ENCODE measurements around the gene PHLPP1. TPM values are rescaled to one million over a fixed set of nuclear protein-coding genes. Genes with fewer than 3 reads are reported as not detected.

The PHLPP1 gene
- total RNA-seq, 2 experiments from 2014 or later = 9.0 to 12.4 TPM

DNA sequence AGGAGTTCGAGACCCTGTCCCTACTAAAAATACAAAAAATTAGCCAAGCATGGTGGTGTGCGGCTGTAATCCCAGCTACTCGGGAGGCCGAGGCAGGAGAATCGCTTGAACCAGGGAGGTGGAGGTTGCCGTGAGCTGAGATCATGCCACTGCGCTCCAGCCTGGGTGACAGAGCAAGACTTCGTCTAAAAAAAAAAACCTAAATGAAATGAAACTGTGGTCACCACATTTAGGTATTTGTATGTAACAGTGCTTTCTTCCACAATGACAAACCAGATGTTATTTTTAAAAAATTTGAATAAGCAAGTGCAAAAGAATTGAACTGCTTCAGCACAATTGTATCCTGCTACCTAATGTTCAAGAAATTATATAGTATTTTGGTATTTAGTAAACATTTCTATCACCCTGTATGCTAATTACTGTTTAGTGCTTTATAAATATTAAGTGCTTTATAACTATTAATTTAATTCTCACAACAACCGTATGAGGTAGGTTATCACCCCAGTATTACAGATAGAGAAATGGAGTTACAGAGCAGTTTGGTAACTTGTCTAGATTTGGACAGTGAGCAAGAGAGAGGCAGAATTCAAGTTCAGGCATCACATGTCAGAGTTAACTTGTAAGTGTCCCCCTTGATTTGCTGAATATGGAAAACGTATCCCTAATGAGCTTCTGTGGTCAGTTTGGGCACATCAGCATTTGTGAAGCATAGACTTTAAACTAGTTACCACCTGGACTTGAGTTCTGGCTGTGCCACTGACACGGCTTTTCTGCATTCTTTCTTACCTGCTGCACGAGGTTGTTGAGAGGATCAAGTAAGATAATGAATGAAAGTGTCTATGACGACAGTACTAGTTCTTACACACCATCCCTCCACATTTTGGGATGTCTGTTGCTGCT is 14.4 kb downstream of the PHLPP1 start:
- H3K36me3 ChIP-seq (ENCODE audit: insufficient read depth, low read length) = no peaks in the 10 kb centered on the region
- no TSS peak for BruUV-seq (replicated peaks)
- POLR2A ChIA-PET = interaction anchor here (0.7 to 1.1 kb wide), 2 partner anchors 10 to 126 kb away, joined by 3 to 5 read pairs; no protein-coding TSS in a partner anchor
- H3K79me2 ChIP-seq (ENCODE audit: insufficient read depth, low read depth, low read length) = peaks cover 26% of the 10 kb centered on the region; the same call in 1 of the 2 replicates
- H3K27ac ChIP-seq (ENCODE audit: low read depth, low read length, poor library complexity, severe bottlenecking) = no peak overlapping the region
- no peak overlapping the region; the same call in 1 of the 2 replicates for H2AFZ ChIP-seq (ENCODE audit: low read length)
- no peaks in the 10 kb centered on the region for H3K9me2 ChIP-seq (ENCODE audit: insufficient read depth, low read length)
- H3K9me3 ChIP-seq (ENCODE audit: low read length) = no peaks in the 10 kb centered on the region
- CTCF ChIA-PET (ENCODE audit: unreplicated experiment) = no interaction called here
- intact Hi-C loops (cut with micrococcal nuclease; ENCODE audit: unreplicated experiment) = no loop called here
- H3K4me1 ChIP-seq (ENCODE audit: insufficient read depth, low read length, poor library complexity, severe bottlenecking) = peaks cover 43% of the 10 kb centered on the region
- H3K4me3 ChIP-seq (ENCODE audit: low read depth, low read length, poor library complexity, severe bottlenecking) = peak overlapping the region; percentile 51
- no peaks in the 10 kb centered on the region for H4K20me1 ChIP-seq (ENCODE audit: insufficient read depth, low read length)
- no peak for DNase-seq (ENCODE audit: low spot score)
- peak overlapping the region; percentile 83 for H3K4me2 ChIP-seq (ENCODE audit: low read length)
- no peak for TF ChIP-seq EZH2phosphoT487 (IDR thresholded peaks at IDR 0.05; ENCODE audit: borderline replicate concordance, low read depth, low read length)
- TF ChIP-seq, protein P1, sequence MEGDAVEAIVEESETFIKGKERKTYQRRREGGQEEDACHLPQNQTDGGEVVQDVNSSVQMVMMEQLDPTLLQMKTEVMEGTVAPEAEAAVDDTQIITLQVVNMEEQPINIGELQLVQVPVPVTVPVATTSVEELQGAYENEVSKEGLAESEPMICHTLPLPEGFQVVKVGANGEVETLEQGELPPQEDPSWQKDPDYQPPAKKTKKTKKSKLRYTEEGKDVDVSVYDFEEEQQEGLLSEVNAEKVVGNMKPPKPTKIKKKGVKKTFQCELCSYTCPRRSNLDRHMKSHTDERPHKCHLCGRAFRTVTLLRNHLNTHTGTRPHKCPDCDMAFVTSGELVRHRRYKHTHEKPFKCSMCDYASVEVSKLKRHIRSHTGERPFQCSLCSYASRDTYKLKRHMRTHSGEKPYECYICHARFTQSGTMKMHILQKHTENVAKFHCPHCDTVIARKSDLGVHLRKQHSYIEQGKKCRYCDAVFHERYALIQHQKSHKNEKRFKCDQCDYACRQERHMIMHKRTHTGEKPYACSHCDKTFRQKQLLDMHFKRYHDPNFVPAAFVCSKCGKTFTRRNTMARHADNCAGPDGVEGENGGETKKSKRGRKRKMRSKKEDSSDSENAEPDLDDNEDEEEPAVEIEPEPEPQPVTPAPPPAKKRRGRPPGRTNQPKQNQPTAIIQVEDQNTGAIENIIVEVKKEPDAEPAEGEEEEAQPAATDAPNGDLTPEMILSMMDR (conservative IDR thresholded peaks at IDR 0.05; ENCODE audit: low read length) = no peak

DNA sequence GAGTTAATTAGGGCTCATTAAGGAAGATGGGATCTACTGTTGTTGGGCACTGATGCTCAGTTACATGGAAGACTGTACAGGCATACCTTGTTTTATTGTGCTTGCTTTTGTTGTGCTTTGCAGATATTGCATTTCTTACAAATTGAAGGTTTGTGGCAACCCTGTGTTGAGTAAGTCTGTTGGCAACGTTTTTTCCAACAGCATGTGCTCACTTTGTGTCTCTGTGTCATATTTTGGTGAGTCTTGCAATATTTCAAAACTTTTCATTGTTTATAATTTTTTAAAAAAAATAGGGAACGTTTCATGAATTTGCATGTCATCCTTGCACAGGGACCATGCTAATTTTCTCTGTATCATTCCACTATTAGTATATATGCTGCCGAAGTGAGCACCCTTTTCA is 15.6 kb downstream of the PHLPP1 start:
- no peaks in the 10 kb centered on the region for H4K20me1 ChIP-seq (ENCODE audit: insufficient read depth, low read length)
- peaks cover 19% of the 10 kb centered on the region; the same call in 1 of the 2 replicates for H3K79me2 ChIP-seq (ENCODE audit: insufficient read depth, low read depth, low read length)
- H3K9me2 ChIP-seq (ENCODE audit: insufficient read depth, low read length) = no peaks in the 10 kb centered on the region
- H3K36me3 ChIP-seq (ENCODE audit: insufficient read depth, low read length) = no peaks in the 10 kb centered on the region
- TF ChIP-seq, protein P1 (conservative IDR thresholded peaks at IDR 0.05; ENCODE audit: low read length) = no peak
- TF ChIP-seq EZH2phosphoT487 (IDR thresholded peaks at IDR 0.05; ENCODE audit: borderline replicate concordance, low read depth, low read length) = no peak
- H3K27ac ChIP-seq (ENCODE audit: low read depth, low read length, poor library complexity, severe bottlenecking) = no peak overlapping the region
- H3K9me3 ChIP-seq (ENCODE audit: low read length) = no peaks in the 10 kb centered on the region
- ChIA-PET CTCF (ENCODE audit: unreplicated experiment) (no interaction called here), POLR2A (no interaction called here)
- intact Hi-C loops (cut with micrococcal nuclease; ENCODE audit: unreplicated experiment) = no loop called here
- BruUV-seq (replicated peaks) = no TSS peak
- H3K4me1 ChIP-seq (ENCODE audit: insufficient read depth, low read length, poor library complexity, severe bottlenecking) = peaks cover 35% of the 10 kb centered on the region
- no peak overlapping the region; the same call in 1 of the 2 replicates for H2AFZ ChIP-seq (ENCODE audit: low read length)
- no peak overlapping the region for H3K4me3 ChIP-seq (ENCODE audit: low read depth, low read length, poor library complexity, severe bottlenecking)
- H3K4me2 ChIP-seq (ENCODE audit: low read length) = peak overlapping the region; percentile 83
- DNase-seq (ENCODE audit: low spot score) = no peak

DNA sequence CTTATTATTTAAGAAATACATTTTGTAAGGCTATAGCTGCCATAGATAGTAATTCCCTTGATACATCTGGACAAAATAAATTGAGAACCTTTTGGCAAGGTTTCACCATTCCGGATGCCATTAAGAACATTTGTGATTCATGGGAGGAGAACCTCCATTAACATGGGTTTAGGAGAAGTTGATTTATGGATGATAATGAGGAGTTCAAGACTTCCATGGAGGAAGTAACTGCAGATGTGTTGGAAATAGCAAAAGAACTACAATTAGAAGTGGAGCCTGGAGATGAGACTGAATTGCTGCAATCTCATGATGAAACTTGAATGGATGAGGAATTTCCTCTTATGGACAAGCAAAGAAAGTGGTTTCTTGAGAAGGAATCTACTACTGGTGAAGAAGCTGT is 17.3 kb downstream of the PHLPP1 start:
- DNase-seq (ENCODE audit: low spot score) = no peak
- H3K9me2 ChIP-seq (ENCODE audit: insufficient read depth, low read length) = no peaks in the 10 kb centered on the region
- H3K27ac ChIP-seq (ENCODE audit: low read depth, low read length, poor library complexity, severe bottlenecking) = no peak overlapping the region
- POLR2A ChIA-PET = interaction anchor here (1.4 kb wide), 1 partner anchor 25 kb away, joined by 3 read pairs; no protein-coding TSS in a partner anchor
- H3K36me3 ChIP-seq (ENCODE audit: insufficient read depth, low read length) = no peaks in the 10 kb centered on the region
- CTCF ChIA-PET (ENCODE audit: unreplicated experiment) = no interaction called here
- no TSS peak for BruUV-seq (replicated peaks)
- intact Hi-C loops (cut with micrococcal nuclease; ENCODE audit: unreplicated experiment) = no loop called here
- H2AFZ ChIP-seq (ENCODE audit: low read length) = no peak overlapping the region
- H3K9me3 ChIP-seq (ENCODE audit: low read length) = no peaks in the 10 kb centered on the region
- H3K4me1 ChIP-seq (ENCODE audit: insufficient read depth, low read length, poor library complexity, severe bottlenecking) = peaks cover 34% of the 10 kb centered on the region
- H3K4me3 ChIP-seq (ENCODE audit: low read depth, low read length, poor library complexity, severe bottlenecking) = no peak overlapping the region
- no peak overlapping the region for H3K4me2 ChIP-seq (ENCODE audit: low read length)
- TF ChIP-seq, protein P1 (conservative IDR thresholded peaks at IDR 0.05; ENCODE audit: low read length) = no peak
- TF ChIP-seq EZH2phosphoT487 (IDR thresholded peaks at IDR 0.05; ENCODE audit: borderline replicate concordance, low read depth, low read length) = no peak
- H4K20me1 ChIP-seq (ENCODE audit: insufficient read depth, low read length) = no peaks in the 10 kb centered on the region
- H3K79me2 ChIP-seq (ENCODE audit: insufficient read depth, low read depth, low read length) = peaks cover 15% of the 10 kb centered on the region; the same call in 1 of the 2 replicates

Data from OCI-LY7 (cell line).